Smooth muscle cell (in vitro differentiated cells): ENCODE results near the gene CLEC12A. TPM values are rescaled to one million over a fixed set of nuclear protein-coding genes. Genes with fewer than 3 reads are reported as not detected.

Experiments
- DNase-seq: peaks from one replicate; lab custom pipeline; 2025; ENCODE audit not compliant: unreplicated experiment; lab: John Stamatoyannopoulos, UW
- H2AFZ ChIP-seq: fragments of 200-600 bp; sonication (generic); 2 replicates; pipeline ENCODE4 v1.6.0; 2016; ENCODE audit warnings: antibody characterized with exemption, low read depth, mild to moderate bottlenecking
- H3F3A ChIP-seq: fragments of 200-600 bp; sonication (generic); 2 replicates; pipeline ENCODE4 v1.6.0; 2017; ENCODE audit warnings: antibody characterized with exemption, low read depth
- H3K27ac ChIP-seq: fragments of 200-600 bp; sonication (generic); 2 replicates; pipeline ENCODE4 v1.5.1; 2016; ENCODE audit warnings: low read depth, mild to moderate bottlenecking
- H3K27me3 ChIP-seq: fragments of 200-600 bp; sonication (generic); 2 replicates; pipeline ENCODE4 v1.6.1; 2016; ENCODE audit warnings: low read depth, mild to moderate bottlenecking
- H3K36me3 ChIP-seq: fragments of 200-600 bp; sonication (generic); 2 replicates; pipeline ENCODE4 v1.5.1; 2016; ENCODE audit warnings: low read depth
- H3K4me1 ChIP-seq: fragments of 200-600 bp; sonication (generic); 2 replicates; pipeline ENCODE4 v1.5.1; 2016; ENCODE audit warnings: low read depth
- H3K4me2 ChIP-seq: fragments of 200-600 bp; sonication (generic); 2 replicates; pipeline ENCODE4 v1.6.0; 2016; ENCODE audit warnings: mild to moderate bottlenecking
- H3K4me3 ChIP-seq: fragments of 200-600 bp; sonication (generic); 2 replicates; pipeline ENCODE4 v1.5.1; 2016; ENCODE audit warnings: mild to moderate bottlenecking
- H3K79me2 ChIP-seq: fragments of 200-600 bp; sonication (generic); 2 replicates; pipeline ENCODE4 v1.6.0; 2016; ENCODE audit warnings: low read depth, mild to moderate bottlenecking
- H3K9ac ChIP-seq: fragments of 200-600 bp; sonication (generic); 2 replicates; pipeline ENCODE4 v1.6.0; 2016; ENCODE audit warnings: low read depth
- H3K9me3 ChIP-seq: fragments of 200-600 bp; sonication (generic); replicated peaks from 2 replicates; pipeline ENCODE4 v1.5.1; 2016; ENCODE audit warnings: low read depth
- H4K20me1 ChIP-seq: fragments of 200-600 bp; sonication (generic); 2 replicates; pipeline ENCODE4 v1.6.0; 2016; ENCODE audit warnings: low read depth
- WGBS: methylation state at CpG from one replicate; pipeline ENCODE4 v1.1.7; 2016; ENCODE audit warnings: low lambda C conversion rate; 5-methylcytosine and 5-hydroxymethylcytosine counted together
- polyA plus RNA-seq: library from polyadenylated mRNA; unstranded; fragments of >200 nt; fragmentation: Nextera tagmentation; extraction: Ambion mirVana; gene quantifications from 2 replicates; pipeline ENCODE4 v1.2.1, GENCODE V29; 2016
- total RNA-seq: library from RNA; depleted of rRNA; stranded (reverse); fragments of >200 nt; gene quantifications from 2 replicates; pipeline ENCODE4 v1.2.3, GENCODE V29; 2014
- TF ChIP-seq, protein P1 (sequence below): fragments of 200-600 bp; sonication (generic); IDR thresholded peaks from 2 replicates; pipeline ENCODE4 v1.5.1; 2017; ENCODE audit warnings: borderline replicate concordance, mild to moderate bottlenecking, antibody characterized with exemption; ENCODE audit not compliant: insufficient read depth, poor library complexity, severe bottlenecking

CLEC12A gene
- total and polyA plus RNA-seq, 2 experiments from 2014 or later, result 0.40 to 1.2 TPM

- Histone ChIP-seq H3F3A (no peaks in the 10 kb centered on the region), H3K4me1 (peaks cover 6% of the 10 kb centered on the region), H3K9ac (no peak overlapping the region), H4K20me1 (no peaks in the 10 kb centered on the region), H3K4me3 (no peak overlapping the region), H3K36me3 (no peaks in the 10 kb centered on the region), H3K27me3 (no peaks in the 10 kb centered on the region), H2AFZ (peak overlapping the region; percentile 90), H3K9me3 (no peaks in the 10 kb centered on the region), H3K4me2 (peak overlapping the region; percentile 49), H3K27ac (peak overlapping the region; percentile 36), H3K79me2 (no peaks in the 10 kb centered on the region)
- WGBS, result 65% methylated on average over 3 of the region's 3 CpGs
- DNase-seq, result no peak
- TF ChIP-seq, protein P1, sequence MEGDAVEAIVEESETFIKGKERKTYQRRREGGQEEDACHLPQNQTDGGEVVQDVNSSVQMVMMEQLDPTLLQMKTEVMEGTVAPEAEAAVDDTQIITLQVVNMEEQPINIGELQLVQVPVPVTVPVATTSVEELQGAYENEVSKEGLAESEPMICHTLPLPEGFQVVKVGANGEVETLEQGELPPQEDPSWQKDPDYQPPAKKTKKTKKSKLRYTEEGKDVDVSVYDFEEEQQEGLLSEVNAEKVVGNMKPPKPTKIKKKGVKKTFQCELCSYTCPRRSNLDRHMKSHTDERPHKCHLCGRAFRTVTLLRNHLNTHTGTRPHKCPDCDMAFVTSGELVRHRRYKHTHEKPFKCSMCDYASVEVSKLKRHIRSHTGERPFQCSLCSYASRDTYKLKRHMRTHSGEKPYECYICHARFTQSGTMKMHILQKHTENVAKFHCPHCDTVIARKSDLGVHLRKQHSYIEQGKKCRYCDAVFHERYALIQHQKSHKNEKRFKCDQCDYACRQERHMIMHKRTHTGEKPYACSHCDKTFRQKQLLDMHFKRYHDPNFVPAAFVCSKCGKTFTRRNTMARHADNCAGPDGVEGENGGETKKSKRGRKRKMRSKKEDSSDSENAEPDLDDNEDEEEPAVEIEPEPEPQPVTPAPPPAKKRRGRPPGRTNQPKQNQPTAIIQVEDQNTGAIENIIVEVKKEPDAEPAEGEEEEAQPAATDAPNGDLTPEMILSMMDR, result no peak
Measured at GRCh38 chr12:9991876-9992275, 20.7 kb downstream of the CLEC12A start.

DNA sequence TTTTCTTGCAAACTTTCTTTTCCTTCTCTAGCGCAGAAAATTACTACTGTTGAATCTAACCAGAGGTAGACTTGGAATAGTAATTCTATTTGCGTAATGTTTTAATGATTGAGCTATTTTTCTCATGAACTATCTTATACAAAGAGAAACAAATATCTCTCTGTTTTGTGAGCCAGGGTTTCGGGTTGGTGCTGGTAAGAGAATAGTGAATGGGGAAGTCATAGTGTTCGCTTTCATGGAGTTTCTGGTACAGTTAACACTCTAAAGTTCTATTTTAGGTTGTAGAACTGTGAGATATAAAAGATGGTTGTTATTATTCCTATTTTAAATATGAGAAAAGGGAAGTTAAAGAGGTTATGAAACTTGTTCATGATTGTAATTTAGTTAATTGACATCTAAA lies 21.1 kb downstream of the CLEC12A start:
- Histone ChIP-seq H3K27me3 (no peaks in the 10 kb centered on the region), H3K4me1 (peaks cover 6% of the 10 kb centered on the region), H3F3A (no peaks in the 10 kb centered on the region), H3K9me3 (no peaks in the 10 kb centered on the region), H3K36me3 (no peaks in the 10 kb centered on the region), H3K4me2 (peak overlapping the region; percentile 49), H3K27ac (peak overlapping the region; percentile 36), H3K79me2 (no peaks in the 10 kb centered on the region), H2AFZ (peak overlapping the region; percentile 90), H4K20me1 (no peaks in the 10 kb centered on the region), H3K9ac (no peak overlapping the region), H3K4me3 (no peak overlapping the region)
- no peak for DNase-seq
- WGBS, result 95% methylated on average over 4 of the region's 4 CpGs
- TF ChIP-seq, protein P1, result no peak

DNA sequence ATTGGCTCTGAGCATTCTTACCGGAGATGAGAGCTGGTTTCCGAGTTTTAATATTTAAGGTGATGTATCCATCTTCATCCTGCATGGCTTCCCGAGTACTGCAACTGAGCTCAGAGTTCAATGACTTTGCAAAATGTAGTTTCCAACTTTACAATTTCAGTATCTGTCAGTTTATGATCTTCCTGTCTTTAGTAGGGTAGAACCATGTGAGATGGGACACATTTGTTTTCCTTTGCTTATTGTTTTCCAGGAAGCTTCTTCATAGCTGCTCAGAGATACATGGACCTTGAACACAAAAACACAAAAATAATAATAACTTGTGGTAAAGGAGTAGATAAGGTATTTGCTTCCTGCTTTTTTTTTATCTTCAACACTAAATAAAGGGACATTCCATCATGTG lies 27.8 kb downstream of the CLEC12A start, which contains the start of gene CLEC1B:
Gene CLEC1B, minus strand, starts transcription at position 106 of the 400 bp plus-strand sequence. Its CDS starts 21 bp downstream, at position 85.
- 98% methylated on average over 3 of the region's 3 CpGs for WGBS
- peak within 1 kb of the TSS; percentile 81 for H3K27ac ChIP-seq

More for the DNA sequence above, 27.8 kb downstream of the CLEC12A start, which contains the start of gene CLEC1B:
- no peak within 1 kb of the TSS for H3K4me3 ChIP-seq
- no peaks in the 10 kb centered on the region for H3K27me3 ChIP-seq
- no peaks in the 10 kb centered on the region for H4K20me1 ChIP-seq
- no peak within 1 kb of the TSS for H3K9ac ChIP-seq
- no peak within 1 kb of the TSS for H2AFZ ChIP-seq
- peaks cover 9% of the 10 kb centered on the region for H3K4me1 ChIP-seq
- peak within 1 kb of the TSS; percentile 71 for H3K4me2 ChIP-seq
- H3K9me3 ChIP-seq, result no peaks in the 10 kb centered on the region
- H3K36me3 ChIP-seq, result no peaks in the 10 kb centered on the region
- H3K79me2 ChIP-seq, result no peaks in the 10 kb centered on the region
- peaks cover 11% of the 10 kb centered on the region for H3F3A ChIP-seq
- no peak for DNase-seq
- TF ChIP-seq, protein P1, result no peak
